Progenitor cell of endocrine pancreas (in vitro differentiated cells): ENCODE measurements around the gene PEMT. TPM values are rescaled to one million over a fixed set of nuclear protein-coding genes. Genes with fewer than 3 reads are reported as not detected.

ENCODE experiments used
- DNase-seq: peaks from one replicate; pipeline ENCODE4 v3.0.0; 2021; ENCODE audit warnings: low spot score; ENCODE audit not compliant: unreplicated experiment
- H3K27ac Mint-ChIP-seq: 2 replicates; pipeline ENCODE4 v1.8.0; 2021; ENCODE audit warnings: mild to moderate bottlenecking, moderate library complexity, mixed read lengths
- H3K27me3 Mint-ChIP-seq: 2 replicates; pipeline ENCODE4 v1.8.0; 2021; ENCODE audit warnings: mixed read lengths
- H3K36me3 Mint-ChIP-seq: 2 replicates; pipeline ENCODE4 v1.8.0; 2022; ENCODE audit warnings: mixed read lengths; ENCODE audit not compliant: insufficient read depth
- H3K4me1 Mint-ChIP-seq: 2 replicates; pipeline ENCODE4 v1.8.0; 2021; ENCODE audit warnings: low read depth, mixed read lengths
- H3K4me3 Mint-ChIP-seq: 2 replicates; pipeline ENCODE4 v1.8.0; 2021; ENCODE audit warnings: low read depth, mild to moderate bottlenecking, moderate library complexity, mixed read lengths
- H3K9me3 Mint-ChIP-seq: 2 replicates; pipeline ENCODE4 v1.8.0; 2021; ENCODE audit warnings: low read depth, mixed read lengths
- total RNA-seq: library from RNA; stranded (reverse); gene quantifications from 2 replicates; pipeline ENCODE4 v1.2.1, GENCODE V29; 2021
- TF ChIP-seq, protein P1 (sequence below): fragments of 200-600 bp; sonication (generic); IDR thresholded peaks from one replicate; pipeline ENCODE4 v1.5.0; 2021; ENCODE audit warnings: antibody characterized with exemption, mild to moderate bottlenecking; ENCODE audit not compliant: unreplicated experiment

Gene PEMT
- total RNA-seq, 1 donor from 2014 or later = 67.0 TPM

DNA sequence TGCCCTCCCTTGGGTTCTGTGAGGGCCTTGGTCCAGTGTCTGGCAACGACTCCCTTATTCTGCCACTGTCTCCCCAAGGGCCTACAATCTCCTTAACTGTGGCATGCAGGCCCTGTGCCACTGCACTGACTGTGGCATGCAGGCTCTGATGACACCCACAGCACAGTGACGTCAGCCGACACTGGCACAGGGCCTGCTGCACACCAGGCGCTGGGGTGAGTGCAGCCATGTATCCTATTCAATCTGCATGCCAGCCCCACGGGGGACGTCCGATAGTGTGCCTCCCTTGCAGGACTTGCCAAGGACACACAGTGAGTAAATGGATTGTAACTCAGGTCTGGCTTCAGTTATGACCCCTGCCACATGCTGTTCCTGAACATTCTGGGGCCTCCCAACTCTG lies 55.6 kb downstream of the PEMT start:
- Mint-ChIP-seq H3K9me3 (peaks cover 5% of the 10 kb centered on the region), H3K27ac (no peak overlapping the region), H3K4me3 (no peak overlapping the region), H3K27me3 (no peaks in the 10 kb centered on the region), H3K36me3 (peaks cover 10% of the 10 kb centered on the region), H3K4me1 (peaks cover 33% of the 10 kb centered on the region)
- DNase-seq = no peak
- TF ChIP-seq, protein P1, sequence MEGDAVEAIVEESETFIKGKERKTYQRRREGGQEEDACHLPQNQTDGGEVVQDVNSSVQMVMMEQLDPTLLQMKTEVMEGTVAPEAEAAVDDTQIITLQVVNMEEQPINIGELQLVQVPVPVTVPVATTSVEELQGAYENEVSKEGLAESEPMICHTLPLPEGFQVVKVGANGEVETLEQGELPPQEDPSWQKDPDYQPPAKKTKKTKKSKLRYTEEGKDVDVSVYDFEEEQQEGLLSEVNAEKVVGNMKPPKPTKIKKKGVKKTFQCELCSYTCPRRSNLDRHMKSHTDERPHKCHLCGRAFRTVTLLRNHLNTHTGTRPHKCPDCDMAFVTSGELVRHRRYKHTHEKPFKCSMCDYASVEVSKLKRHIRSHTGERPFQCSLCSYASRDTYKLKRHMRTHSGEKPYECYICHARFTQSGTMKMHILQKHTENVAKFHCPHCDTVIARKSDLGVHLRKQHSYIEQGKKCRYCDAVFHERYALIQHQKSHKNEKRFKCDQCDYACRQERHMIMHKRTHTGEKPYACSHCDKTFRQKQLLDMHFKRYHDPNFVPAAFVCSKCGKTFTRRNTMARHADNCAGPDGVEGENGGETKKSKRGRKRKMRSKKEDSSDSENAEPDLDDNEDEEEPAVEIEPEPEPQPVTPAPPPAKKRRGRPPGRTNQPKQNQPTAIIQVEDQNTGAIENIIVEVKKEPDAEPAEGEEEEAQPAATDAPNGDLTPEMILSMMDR = no peak

GRCh38 chr17:17533901-17534441 lies 57.5 kb downstream of the PEMT start:
- H3K27me3 Mint-ChIP-seq = no peaks in the 10 kb centered on the region
- peaks cover 5% of the 10 kb centered on the region for H3K9me3 Mint-ChIP-seq
- H3K4me1 Mint-ChIP-seq = peaks cover 29% of the 10 kb centered on the region
- peak overlapping the region; percentile 53 for H3K27ac Mint-ChIP-seq
- no peak overlapping the region for H3K4me3 Mint-ChIP-seq
- TF ChIP-seq, protein P1 = no peak
- peaks cover 10% of the 10 kb centered on the region for H3K36me3 Mint-ChIP-seq
- DNase-seq = no peak

- Mint-ChIP-seq H3K36me3 (peaks cover 10% of the 10 kb centered on the region), H3K9me3 (peaks cover 5% of the 10 kb centered on the region), H3K27ac (no peak overlapping the region), H3K4me1 (peaks cover 24% of the 10 kb centered on the region), H3K27me3 (no peaks in the 10 kb centered on the region), H3K4me3 (no peak overlapping the region)
- DNase-seq = no peak
- TF ChIP-seq, protein P1 = no peak
Measured at GRCh38 chr17:17532991-17533390, 58.5 kb downstream of the PEMT start.

- no peak overlapping the region for H3K27ac Mint-ChIP-seq
- H3K9me3 Mint-ChIP-seq = peaks cover 5% of the 10 kb centered on the region
- peaks cover 10% of the 10 kb centered on the region for H3K36me3 Mint-ChIP-seq
- TF ChIP-seq, protein P1 = no peak
- peaks cover 11% of the 10 kb centered on the region for H3K4me1 Mint-ChIP-seq
- H3K4me3 Mint-ChIP-seq = no peak overlapping the region
- H3K27me3 Mint-ChIP-seq = no peaks in the 10 kb centered on the region
- no peak for DNase-seq
Measured at GRCh38 chr17:17531156-17531555, 60.4 kb downstream of the PEMT start.

DNA sequence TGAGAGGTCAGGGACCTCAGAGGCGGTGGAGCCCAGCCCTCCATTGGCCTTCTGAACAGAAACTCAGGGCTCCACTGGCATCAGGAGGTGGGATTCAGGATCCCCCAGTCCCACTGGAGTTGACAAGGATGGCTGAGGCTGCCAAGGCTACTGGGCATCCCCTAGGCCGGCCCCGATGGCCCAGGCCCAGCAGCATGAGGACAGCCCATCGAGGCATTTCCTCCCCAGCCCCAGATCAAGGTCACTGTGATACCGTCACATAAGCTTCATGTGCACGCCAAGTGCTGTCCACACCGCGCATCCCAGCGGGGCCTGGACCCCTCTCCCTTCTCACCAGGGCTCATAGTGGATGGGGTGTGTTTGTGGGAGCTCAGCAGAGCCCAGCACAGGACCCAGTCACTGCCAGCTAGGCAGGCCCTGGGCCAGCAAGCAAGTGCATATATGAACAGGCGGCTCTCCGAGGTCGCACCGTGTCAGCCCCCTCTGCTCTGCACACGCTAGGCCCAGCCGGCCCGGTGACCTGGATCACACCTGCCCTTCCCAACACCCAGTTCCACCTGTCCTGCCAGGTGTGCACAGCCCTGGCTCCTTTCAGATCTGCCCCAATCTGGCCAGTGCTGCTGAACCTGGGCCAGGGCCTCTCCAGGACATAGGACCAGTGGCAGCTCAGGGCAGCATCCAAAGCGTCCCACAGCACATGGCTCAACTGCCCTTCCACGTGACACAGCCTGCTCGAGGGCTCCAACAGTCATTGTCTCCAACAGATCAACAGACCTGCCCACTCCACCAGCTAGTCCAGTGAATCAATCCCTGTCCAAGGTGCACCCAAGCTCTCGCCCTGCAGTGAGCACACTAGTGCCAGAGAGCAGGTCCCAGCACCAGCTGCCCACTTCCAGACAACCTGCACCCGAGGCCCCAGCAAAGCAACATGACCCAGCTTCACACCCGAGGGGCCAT lies 62.5 kb downstream of the PEMT start:
- no peaks in the 10 kb centered on the region for H3K27me3 Mint-ChIP-seq
- no peak overlapping the region for H3K4me3 Mint-ChIP-seq
- TF ChIP-seq, protein P1 = no peak
- no peak for DNase-seq
- H3K9me3 Mint-ChIP-seq = peaks cover 5% of the 10 kb centered on the region
- peaks cover 9% of the 10 kb centered on the region for H3K4me1 Mint-ChIP-seq
- peaks cover 10% of the 10 kb centered on the region for H3K36me3 Mint-ChIP-seq
- H3K27ac Mint-ChIP-seq = no peak overlapping the region
